T follicular helper cell (primary cell): ENCODE results near the gene ECE1.

Experiments
- DNase-seq: peaks from one replicate; pipeline ENCODE4 v3.0.0-alpha.2; 2020; ENCODE audit warnings: low read depth

Gene ECE1

DNA sequence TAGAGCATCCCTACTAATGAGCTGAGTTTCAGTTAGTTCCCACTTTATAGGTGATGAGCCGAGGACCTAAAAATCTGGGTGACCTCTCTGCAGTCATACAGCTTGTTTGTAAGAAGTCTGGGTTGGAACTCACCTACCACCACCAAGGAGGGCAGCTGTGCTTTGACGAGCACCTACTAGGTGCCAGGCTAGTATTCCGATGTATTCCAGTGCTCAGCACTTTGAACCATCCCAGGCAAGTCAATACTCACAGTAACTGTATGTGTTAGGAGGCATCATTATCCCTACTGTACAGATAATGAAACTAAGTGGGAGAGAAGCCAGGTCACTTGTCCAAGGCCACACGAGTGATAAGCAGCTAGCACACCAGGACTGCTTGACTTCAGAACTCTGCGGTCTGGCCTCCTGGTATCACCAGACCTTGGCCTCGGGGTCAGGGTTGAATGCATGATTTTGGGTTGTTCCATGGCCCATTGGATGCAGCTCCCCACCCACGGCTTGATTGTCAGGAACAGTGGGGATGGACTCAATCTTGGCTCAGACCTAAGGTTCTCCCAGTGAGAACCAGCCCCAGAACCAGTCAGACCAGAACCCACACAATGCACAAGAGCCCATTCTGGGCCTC, 20.7 kb downstream of the ECE1 start:
- DNase-seq: no peak

DNA sequence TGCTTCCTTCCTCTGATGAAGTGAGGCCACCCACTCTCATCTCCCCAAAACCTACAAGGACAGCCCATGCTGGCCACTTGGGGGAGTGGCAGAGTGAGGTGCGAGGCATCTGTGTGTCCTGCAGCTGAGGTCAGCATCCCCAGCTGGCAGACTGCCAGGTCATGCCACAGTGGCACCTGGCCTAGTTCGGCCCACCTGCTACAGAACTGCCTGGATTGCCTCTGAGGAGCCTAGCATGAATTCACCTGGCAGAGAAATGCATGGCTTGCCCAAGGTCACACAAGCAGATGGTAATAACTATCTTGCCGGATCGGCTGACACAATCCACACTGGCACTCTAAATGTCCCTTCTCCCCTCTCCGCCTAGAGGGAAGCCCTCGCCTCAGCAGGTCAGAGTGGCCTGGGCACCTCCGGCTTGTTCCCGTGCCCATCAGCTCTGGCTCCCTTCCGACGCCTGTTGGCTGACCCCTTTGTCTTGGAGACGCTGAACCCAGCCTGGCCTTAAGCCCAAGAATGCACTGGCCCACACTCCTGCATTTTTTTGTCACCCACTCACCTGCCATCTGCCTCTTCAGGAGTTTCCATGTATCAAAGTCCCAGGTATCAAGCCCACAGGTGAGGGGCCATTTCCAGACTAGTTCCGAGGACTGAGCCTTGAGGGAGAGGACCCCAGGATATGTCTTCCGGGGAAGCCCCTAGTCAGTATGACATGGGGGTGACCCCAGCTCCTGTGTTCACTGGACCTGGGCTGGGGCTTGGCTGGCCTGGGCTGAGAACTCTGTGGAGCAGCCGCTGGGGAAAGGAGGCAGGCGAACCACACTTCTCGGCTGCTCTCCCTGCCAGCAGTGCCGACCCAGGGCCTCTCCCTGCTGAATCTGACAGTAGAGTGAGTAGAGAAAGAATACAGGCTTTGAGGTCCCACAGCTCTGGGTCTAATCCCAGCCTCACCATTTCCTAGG, 21.7 kb downstream of the ECE1 start:
- DNase-seq: no peak

DNA sequence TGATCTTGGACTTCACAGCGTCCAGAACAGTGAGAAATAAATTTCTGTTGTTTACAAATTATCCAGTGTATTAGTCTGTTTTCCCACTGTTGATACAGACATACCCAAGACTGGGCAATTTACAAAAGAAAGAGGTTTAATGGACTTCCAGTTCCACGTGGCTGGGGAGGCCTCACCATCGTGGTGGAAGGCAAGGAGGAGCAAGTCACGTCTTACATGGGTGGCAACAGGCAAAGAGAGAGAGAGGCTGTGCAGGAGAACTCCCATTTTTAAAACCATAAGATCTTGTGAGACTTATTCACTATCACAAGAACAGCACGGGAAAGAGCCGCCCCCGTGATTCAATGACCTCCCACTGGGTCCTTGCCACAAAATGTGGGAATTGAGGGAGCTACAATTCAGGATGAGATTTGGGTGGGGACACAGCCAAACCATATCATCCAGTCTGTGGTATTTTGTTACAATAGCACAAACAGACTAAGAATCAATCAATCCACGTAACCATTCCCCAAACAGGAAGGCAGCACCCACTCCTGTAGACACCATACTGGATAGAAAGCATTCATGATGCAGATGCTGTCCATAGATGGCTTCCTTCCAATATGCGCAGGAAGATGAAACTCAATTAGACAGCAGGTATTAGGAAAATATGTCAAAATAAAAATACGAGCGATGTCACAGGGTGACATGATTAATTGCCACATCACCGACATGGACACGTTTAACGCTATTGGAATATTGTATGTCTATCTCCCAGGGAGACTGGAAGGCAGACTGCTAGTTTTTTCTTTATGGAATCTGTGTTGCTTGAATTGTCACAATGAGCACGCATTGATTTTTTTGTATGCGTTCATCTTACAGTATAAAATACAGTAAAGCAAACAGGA, 22.8 kb downstream of the ECE1 start:
- no peak for DNase-seq

DNA sequence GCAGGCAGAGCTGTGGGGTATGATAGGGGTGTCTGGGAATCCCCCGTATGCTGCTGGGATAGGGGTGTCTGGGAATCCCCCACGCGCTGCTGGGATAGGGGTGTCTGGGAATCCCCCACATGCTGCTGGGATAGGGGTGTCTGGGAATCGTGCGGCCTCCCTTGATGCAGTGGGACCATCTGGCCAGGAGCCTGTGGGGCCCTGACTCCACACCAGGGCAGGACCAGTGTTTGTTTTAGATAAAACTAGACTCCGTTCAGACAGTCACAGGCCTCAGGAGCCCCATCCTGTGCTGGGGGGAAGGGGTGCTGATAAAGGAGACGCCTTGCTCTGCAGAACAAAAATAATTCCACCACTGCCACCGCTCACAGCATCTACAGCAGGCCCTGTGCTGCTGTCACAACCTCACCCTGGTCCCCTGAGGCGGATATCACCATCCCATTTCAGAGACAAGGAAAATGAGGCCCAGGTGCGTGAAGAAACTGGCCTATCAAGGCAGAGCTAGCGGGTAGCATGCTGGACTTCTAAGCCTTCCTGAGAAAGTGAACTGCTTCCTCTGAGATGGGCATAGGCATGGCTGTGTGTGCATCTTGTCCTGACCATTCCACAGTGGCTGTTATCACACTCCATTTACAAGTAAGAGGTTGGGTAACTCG, 24.0 kb downstream of the ECE1 start:
- no peak for DNase-seq

GRCh38 chr1:21265644-21266043, 24.6 kb downstream of the ECE1 start:
- DNase-seq: no peak

DNA sequence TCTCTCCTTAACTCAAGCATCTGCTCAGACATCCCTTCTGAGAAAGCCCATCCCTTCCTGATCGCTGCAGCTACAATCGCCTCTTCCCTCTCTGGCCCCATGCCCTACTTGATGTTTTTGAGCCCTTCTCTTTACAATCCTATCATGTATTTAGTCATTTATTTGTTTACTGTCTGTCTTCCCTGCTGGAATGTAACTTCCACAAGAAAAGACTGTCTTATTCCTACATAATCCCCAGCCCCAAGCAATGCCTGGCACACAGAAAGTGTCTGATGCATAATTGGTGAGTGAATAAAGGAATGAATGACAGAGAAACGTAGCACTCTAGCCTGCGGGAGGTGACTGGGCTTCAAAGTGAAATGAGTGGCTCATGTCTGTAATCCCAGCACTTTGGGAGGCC, 25.4 kb downstream of the ECE1 start:
- no peak for DNase-seq

- DNase-seq: no peak
Observed at GRCh38 chr1:21263653-21264225, 26.5 kb downstream of the ECE1 start.

DNA sequence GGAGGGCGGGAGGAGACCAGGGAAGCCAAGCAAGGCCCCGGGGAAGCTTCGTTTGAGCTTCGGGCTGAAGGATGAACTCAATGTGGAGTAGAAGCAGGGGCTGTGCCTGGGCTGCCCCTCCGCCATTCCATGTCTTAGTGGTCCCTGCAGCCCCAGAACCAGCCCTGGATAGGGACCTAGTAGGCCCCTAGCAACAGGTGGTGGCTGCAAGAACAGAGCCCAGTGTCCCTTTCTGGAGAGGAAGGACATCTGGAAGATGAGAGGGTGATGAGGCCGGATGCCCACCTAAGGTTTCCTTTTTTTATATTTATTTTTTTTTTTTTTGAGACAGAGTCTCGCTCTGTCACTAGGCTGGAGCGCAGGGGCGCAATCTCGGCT, 27.2 kb downstream of the ECE1 start:
- DNase-seq: no peak

GRCh38 chr1:21262293-21263051, 27.8 kb downstream of the ECE1 start:
- DNase-seq: no peak

- no peak for DNase-seq
Observed at GRCh38 chr1:21261551-21262292, 28.5 kb downstream of the ECE1 start.

- no peak for DNase-seq
Observed at GRCh38 chr1:21260405-21261125, 29.7 kb downstream of the ECE1 start.

DNA sequence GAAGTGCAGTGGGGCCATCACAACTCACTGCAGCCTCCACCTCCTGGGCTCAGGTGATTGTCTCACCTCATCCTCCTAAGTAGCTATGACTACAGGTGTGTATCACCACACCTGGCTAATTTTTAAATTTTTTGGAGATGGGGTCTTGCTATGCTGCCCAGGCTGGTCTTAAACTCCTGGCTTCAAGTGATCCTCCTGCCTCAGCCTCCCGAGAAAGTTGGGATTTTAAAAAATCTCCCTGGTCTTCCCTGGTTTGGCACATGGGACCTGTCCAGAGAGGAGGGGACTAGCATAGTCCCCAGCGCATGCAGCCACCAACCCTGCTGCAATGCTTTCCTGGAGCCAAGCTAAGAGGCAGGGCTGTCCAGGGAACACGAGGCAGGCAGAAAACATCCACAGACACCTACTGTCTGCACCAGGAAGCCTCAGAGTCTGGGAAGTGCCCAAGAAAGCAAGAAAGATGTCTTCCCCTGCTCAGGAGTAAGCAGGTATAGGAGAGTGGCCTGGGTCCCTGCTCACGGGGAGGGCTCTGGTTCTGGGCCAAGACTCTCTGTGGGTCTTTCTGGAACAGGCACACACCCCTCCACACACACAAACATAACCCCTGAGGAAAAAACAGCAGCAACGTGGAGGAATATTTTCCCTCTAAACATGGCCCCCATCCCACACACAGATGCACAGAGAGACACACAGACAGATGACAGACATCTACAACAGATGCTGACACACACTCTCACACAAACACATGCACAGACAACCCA, 30.8 kb downstream of the ECE1 start:
- DNase-seq: no peak

GRCh38 chr1:21258331-21259134, 31.7 kb downstream of the ECE1 start:
- no peak for DNase-seq

GRCh38 chr1:21257431-21258135, 32.7 kb downstream of the ECE1 start:
- no peak for DNase-seq

DNA sequence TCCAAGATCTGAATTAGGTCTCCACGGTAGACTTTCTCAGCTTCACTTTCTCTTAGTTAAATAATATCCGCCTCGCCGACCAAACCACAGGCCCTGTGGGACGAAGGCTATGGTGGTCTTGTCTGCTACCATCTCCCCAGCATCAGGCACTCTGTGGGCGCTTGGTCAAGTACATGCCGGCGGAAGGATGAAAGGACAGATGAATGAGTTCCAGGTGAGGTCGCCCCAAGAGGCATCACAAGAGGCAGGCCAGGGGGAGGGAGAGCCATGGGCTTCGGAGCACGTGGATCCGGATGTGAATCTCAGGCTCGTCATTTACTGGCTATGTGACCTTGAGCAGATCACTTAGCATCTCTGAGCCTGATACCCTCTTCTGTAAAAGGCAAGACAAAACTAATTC, 33.5 kb downstream of the ECE1 start:
- DNase-seq: no peak

DNA sequence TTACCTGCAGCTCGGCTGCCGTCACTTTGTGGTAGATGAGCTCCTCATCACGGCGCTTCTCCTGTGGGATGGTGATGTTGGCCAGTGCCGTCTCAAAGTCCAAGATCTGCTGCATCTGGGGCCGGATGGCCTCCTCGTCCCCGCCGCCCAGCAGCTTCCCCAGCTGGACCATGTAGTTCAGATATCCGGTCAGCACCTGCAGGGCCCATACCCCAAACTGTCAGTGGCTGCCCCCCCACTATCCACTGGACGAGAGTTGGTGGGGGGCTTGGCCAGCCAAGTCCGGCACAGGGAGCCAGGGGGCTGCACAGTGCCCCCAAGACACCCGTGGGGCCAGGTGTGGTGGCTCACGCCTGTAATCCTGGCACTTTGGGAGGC, 34.3 kb downstream of the ECE1 start:
- DNase-seq: no peak

DNA sequence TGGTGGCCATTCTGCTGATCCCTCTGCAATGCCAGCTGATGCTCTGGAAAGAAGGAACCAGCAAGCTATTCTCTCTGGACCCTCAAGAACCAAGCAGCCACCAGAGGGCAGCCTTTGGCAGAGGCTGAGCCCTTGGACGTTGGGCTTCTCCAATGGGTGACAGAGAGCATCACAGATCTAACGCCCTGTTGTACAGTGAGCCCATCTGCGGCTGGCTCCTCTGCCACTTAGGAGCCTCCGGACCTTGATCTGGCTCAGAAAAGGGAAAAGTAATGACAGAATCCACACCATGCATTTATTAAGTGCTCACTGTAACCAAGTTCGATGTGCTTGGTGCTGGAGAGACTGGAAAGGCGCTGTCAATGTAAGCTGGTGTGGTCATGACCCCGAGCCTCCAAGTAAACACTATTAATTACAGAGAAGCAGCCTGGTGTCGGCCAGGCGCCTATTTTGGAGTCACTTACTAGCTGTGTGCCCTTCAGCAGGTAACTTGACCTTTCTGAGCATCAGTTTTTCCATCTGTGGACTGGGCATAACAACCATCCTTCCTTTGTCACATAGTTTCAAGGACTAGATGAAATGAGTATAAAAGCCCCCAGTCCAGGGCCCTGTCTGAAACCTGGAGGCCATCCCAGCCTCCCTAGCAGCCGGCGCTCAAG, 34.9 kb downstream of the ECE1 start:
- peak; percentile 77 for DNase-seq
